MM.1S (cell line): ENCODE measurements around the gene TYMS.

Source experiments
- DNase-seq: peaks from one replicate; pipeline ENCODE4 v3.0.0-alpha.2; 2015
- H2AFZ ChIP-seq: fragments of 300-600 bp; sonication (generic); 2 replicates; pipeline ENCODE4 v1.6.0; 2016; ENCODE audit warnings: antibody characterized with exemption, low read length
- H3F3A ChIP-seq: fragments of 300-600 bp; sonication (generic); 2 replicates; pipeline ENCODE4 v1.6.1; 2016; ENCODE audit warnings: mild to moderate bottlenecking, antibody characterized with exemption, low read length, moderate library complexity, mixed read lengths; ENCODE audit not compliant: insufficient read depth
- H3K27ac ChIP-seq: fragments of 300-600 bp; sonication (generic); 2 replicates; pipeline ENCODE4 v1.5.1; 2016; ENCODE audit warnings: mild to moderate bottlenecking, low read length
- H3K27me3 ChIP-seq: fragments of 300-600 bp; sonication (generic); replicated peaks from 2 replicates; pipeline ENCODE4 v1.6.0; 2016; ENCODE audit warnings: low read length; ENCODE audit not compliant: insufficient read depth
- H3K36me3 ChIP-seq: fragments of 300-600 bp; sonication (generic); replicated peaks from 2 replicates; pipeline ENCODE4 v1.6.1; 2016; ENCODE audit warnings: mild to moderate bottlenecking, low read length, mixed read lengths; ENCODE audit not compliant: insufficient read depth
- H3K4me1 ChIP-seq: fragments of 300-600 bp; sonication (generic); 2 replicates; pipeline ENCODE4 v1.6.1; 2016; ENCODE audit warnings: low read length, mixed read lengths
- H3K4me2 ChIP-seq: fragments of 300-600 bp; sonication (generic); 2 replicates; pipeline ENCODE4 v1.6.0; 2016; ENCODE audit warnings: low read depth, low read length
- H3K4me3 ChIP-seq: fragments of 300-600 bp; sonication (generic); 2 replicates; pipeline ENCODE4 v1.5.1; 2016; ENCODE audit warnings: low read length, mixed read lengths
- H3K79me2 ChIP-seq: fragments of 300-600 bp; sonication (generic); 2 replicates; pipeline ENCODE4 v1.6.1; 2016; ENCODE audit warnings: mixed run types, low read length, mixed read lengths
- H3K9ac ChIP-seq: fragments of 300-600 bp; sonication (generic); 2 replicates; pipeline ENCODE4 v1.6.1; 2016; ENCODE audit warnings: low read length, mixed read lengths
- H3K9me2 ChIP-seq: fragments of 300-600 bp; sonication (generic); replicated peaks from 2 replicates; pipeline ENCODE4 v1.6.1; 2016; ENCODE audit warnings: mild to moderate bottlenecking, low read length, mixed read lengths; ENCODE audit not compliant: insufficient read depth
- H3K9me3 ChIP-seq: fragments of 300-600 bp; sonication (generic); replicated peaks from 2 replicates; pipeline ENCODE4 v1.6.1; 2016; ENCODE audit warnings: mild to moderate bottlenecking, low read length, mixed read lengths; ENCODE audit not compliant: insufficient read depth
- H4K20me1 ChIP-seq: fragments of 300-600 bp; sonication (generic); 2 replicates; pipeline ENCODE4 v1.6.1; 2016; ENCODE audit warnings: mild to moderate bottlenecking, low read length, moderate library complexity, mixed read lengths; ENCODE audit not compliant: insufficient read depth
- EZH2 ChIP-seq: fragments of 300-600 bp; sonication (generic); optimal IDR thresholded peaks from 2 replicates; pipeline ENCODE3; 2017; ENCODE audit warnings: low read depth, mild to moderate bottlenecking, antibody characterized with exemption, low read length, mixed read lengths
- EZH2phosphoT487 ChIP-seq: fragments of 300-600 bp; sonication (generic); IDR thresholded peaks from 2 replicates; pipeline ENCODE4 v1.6.1; 2018; ENCODE audit warnings: antibody characterized with exemption, low read length
- TF ChIP-seq, protein P1 (sequence below): fragments of 300-600 bp; sonication (generic); IDR thresholded peaks from 2 replicates; pipeline ENCODE4 v1.5.1; 2016; ENCODE audit warnings: antibody characterized with exemption, low read length, mixed read lengths

TYMS gene

DNA sequence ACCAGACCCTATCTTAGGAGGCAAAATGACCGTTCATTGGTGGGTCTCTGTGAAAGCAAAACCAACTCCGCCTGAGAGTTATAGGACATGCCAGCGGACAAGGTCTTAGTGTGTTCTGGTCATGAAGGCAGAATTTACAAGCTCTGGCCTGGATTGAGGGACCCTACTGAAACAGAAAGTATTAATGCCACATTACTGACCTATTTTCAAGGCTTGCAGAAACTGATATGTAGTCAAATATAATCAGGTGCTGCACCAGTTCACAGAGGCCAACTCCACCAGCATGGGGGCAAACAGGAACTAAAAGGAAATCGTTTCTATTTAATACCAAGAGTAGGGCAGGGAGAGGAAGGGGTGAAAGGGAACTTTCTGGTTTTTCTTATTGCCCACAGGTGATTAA, 19.7 kb downstream of the TYMS start:
- peak; percentile 39 for DNase-seq
- Histone ChIP-seq H3K4me1 (no peaks in the 10 kb centered on the region), H3K9ac (no peak overlapping the region), H3K27me3 (no peaks in the 10 kb centered on the region), H3K79me2 (no peaks in the 10 kb centered on the region), H3K9me2 (no peaks in the 10 kb centered on the region), H4K20me1 (no peaks in the 10 kb centered on the region), H3F3A (peaks cover 18% of the 10 kb centered on the region), H3K27ac (no peak overlapping the region; the same call in 1 of the 2 replicates), H3K4me2 (no peak overlapping the region), H3K4me3 (no peak overlapping the region), H3K9me3 (no peaks in the 10 kb centered on the region), H3K36me3 (peaks cover 9% of the 10 kb centered on the region; the same call in 1 of the 2 replicates), H2AFZ (no peak overlapping the region)
- TF ChIP-seq EZH2: no peak
- TF ChIP-seq, protein P1, sequence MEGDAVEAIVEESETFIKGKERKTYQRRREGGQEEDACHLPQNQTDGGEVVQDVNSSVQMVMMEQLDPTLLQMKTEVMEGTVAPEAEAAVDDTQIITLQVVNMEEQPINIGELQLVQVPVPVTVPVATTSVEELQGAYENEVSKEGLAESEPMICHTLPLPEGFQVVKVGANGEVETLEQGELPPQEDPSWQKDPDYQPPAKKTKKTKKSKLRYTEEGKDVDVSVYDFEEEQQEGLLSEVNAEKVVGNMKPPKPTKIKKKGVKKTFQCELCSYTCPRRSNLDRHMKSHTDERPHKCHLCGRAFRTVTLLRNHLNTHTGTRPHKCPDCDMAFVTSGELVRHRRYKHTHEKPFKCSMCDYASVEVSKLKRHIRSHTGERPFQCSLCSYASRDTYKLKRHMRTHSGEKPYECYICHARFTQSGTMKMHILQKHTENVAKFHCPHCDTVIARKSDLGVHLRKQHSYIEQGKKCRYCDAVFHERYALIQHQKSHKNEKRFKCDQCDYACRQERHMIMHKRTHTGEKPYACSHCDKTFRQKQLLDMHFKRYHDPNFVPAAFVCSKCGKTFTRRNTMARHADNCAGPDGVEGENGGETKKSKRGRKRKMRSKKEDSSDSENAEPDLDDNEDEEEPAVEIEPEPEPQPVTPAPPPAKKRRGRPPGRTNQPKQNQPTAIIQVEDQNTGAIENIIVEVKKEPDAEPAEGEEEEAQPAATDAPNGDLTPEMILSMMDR: no peak
- TF ChIP-seq EZH2phosphoT487: no peak

DNA sequence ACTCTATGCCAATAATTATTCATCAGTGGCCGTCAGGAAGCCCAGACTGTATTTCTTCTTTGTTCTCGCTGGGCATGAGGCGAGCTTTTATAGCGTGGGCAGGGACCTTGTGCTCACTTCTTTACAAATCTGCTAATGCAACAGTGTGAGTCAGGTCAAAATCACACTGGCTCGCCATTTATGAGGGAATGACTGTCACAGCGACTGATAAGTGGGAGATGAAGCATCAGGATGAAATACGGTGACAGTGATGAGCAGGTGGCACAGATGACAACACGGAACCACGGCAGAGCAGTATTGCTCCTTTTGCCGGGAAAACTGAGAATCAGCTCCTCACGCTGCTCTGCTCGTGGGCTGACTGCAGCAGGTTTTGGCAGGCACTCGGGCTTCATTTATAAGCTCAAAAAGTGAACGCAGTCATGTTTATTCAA, 20.5 kb downstream of the TYMS start:
- H2AFZ ChIP-seq: no peak overlapping the region
- H3K9ac ChIP-seq: no peak overlapping the region
- H3K4me2 ChIP-seq: no peak overlapping the region
- H3K79me2 ChIP-seq: no peaks in the 10 kb centered on the region
- no peak for TF ChIP-seq EZH2phosphoT487
- TF ChIP-seq EZH2: no peak
- TF ChIP-seq, protein P1: no peak
- H3F3A ChIP-seq: peaks cover 18% of the 10 kb centered on the region
- H3K36me3 ChIP-seq: peaks cover 3% of the 10 kb centered on the region; the same call in 1 of the 2 replicates
- H3K4me3 ChIP-seq: no peak overlapping the region
- no peaks in the 10 kb centered on the region for H3K27me3 ChIP-seq
- no peak overlapping the region for H3K27ac ChIP-seq
- H4K20me1 ChIP-seq: no peaks in the 10 kb centered on the region
- H3K9me3 ChIP-seq: no peaks in the 10 kb centered on the region
- no peak for DNase-seq
- H3K9me2 ChIP-seq: no peaks in the 10 kb centered on the region
- no peaks in the 10 kb centered on the region for H3K4me1 ChIP-seq

DNA sequence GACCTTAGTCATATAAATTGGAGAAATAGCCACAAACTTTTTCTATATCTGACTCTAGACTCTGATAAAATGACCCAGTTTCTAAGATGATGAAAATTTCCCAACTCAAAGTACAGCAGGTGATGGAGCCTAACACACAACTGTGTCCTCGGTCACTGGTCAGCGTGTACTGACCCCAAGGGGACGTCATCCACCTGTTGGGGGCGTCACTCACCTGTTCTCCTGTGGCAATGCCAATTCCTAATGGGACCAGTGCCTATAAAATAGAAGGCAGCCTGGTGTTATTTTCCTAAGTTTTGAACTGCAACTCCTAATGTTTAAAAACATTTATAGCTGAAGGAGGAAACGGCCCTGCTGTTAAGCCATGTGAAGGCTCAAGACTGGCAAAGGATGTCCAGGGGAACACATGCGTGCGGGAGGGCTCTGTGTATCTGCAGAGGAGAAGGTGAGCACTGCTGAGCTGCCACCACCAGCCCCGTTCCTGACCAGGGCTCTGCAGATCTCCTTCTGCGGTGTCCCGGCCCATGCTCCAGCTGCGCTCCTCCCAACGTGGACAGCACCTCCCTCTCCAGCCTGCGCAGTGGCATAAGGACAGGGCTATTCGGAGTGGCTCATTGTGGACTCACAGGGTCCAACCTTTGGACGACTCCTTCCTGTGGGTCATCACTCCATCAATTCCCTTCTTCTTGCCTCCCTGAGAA, 21.2 kb downstream of the TYMS start:
- Histone ChIP-seq H3K36me3 (peaks cover 3% of the 10 kb centered on the region; the same call in 1 of the 2 replicates), H3K79me2 (no peaks in the 10 kb centered on the region), H3K4me1 (no peaks in the 10 kb centered on the region), H3F3A (peaks cover 18% of the 10 kb centered on the region), H3K9me2 (no peaks in the 10 kb centered on the region), H3K9ac (no peak overlapping the region), H3K4me2 (no peak overlapping the region), H4K20me1 (no peaks in the 10 kb centered on the region), H3K27me3 (no peaks in the 10 kb centered on the region), H3K9me3 (no peaks in the 10 kb centered on the region), H3K27ac (no peak overlapping the region), H3K4me3 (no peak overlapping the region), H2AFZ (no peak overlapping the region)
- no peak for DNase-seq
- TF ChIP-seq EZH2phosphoT487 (no peak), EZH2 (no peak)
- TF ChIP-seq, protein P1: no peak
